HTERT RPE-1 (cell line): ENCODE results near the gene INPP4B.

ENCODE experiments used
- in situ Hi-C: fragments of 300-500 bp; cut with MboI; formaldehyde crosslinking; loops from 4 replicates; pipeline ENCODE4 v1.14.3; 2020; ENCODE audit warnings: low sequenced_read_pairs

The INPP4B gene

DNA sequence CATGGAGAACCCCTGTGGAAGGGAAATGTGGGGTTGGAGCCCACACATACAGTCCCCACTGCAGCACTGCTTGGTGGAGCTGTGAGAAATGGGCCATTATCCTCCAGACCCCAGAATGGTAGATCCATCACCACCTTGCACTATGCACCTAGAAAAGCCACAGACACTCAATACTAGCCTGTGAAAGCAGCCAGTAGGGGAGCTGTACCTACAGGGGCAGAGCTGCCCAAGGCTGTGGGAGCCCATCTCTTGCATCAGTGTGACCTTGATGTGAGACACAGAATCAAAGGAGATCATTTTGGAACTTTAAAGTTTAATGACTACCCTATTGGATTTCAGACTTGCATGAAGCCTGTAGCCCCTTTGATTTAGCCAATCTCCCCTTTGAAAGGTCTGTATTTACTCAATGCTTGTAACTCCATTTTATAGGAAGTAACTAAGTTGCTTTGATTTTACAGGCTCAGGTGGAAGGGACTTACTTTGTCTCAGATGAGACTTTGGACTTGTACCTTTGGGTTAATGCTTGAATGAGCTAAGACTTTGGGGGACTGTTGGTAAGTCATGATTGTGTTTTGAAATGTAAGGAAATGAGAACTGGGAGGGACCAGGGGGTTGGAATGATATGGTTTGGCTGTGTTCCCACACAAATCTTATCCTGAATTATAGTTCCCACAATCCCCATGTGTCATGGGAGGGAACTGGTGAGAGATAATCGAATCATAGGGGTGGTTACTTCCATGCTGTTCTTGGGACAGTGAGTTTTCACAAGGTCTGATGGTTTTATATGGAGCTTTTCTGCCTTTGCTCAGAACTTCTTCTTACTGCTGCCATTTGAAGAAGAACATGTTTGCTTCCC lies 352.6 kb downstream of the INPP4B start:
- in situ Hi-C loops = no loop called here

GRCh38 chr4:142485452-142485851 lies 360.6 kb downstream of the INPP4B start:
- in situ Hi-C loops = no loop called here

DNA sequence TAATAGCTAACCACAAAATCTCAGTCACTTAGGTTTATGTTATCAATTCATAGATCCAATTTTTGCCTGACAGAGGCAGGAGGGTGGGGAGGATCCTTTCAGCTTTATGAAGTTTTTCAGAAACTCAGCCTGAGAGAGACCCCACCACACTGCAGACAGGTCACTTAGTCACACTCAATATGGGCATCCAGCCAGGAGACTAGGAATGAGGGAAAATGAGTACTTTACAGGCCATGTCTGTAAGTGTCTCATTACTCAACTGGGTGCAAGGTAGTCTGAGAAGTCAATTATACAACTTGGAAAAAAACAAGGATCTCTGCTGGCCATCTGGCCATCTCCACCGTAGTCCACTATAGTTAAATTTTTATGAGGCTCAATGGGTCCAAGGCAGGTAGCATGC lies 365.9 kb downstream of the INPP4B start:
- in situ Hi-C loops = no loop called here

GRCh38 chr4:142475663-142476062 lies 370.4 kb downstream of the INPP4B start:
- in situ Hi-C loops = no loop called here

GRCh38 chr4:142474398-142475087 lies 371.6 kb downstream of the INPP4B start:
- in situ Hi-C loops = no loop called here

DNA sequence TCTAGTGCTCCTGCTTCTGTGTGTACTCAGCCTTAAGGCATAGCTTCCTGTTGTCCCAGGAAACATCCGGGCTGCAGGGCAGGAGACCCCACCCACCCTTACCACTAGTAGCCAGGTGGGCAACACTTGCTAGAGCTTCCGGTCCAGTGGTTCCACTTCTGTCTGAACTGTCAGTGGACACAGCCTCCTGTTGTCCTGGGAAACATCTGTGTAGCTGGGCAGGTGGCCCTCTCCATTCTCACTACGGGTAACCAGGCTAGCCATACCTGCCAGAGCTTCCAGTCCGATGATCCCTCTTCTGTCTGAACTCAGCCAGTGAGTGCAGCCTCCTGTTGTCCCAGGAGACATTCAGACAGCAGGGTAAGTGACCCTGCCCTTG lies 372.2 kb downstream of the INPP4B start:
- in situ Hi-C loops = no loop called here

- in situ Hi-C loops = no loop called here
These were observed 372.7 kb downstream of the INPP4B start for GRCh38 chr4:142473218-142473959.

- in situ Hi-C loops = no loop called here
These were observed 379.0 kb downstream of the INPP4B start for GRCh38 chr4:142467088-142467487.

GRCh38 chr4:142465526-142465925 lies 380.6 kb downstream of the INPP4B start:
- in situ Hi-C loops = no loop called here

DNA sequence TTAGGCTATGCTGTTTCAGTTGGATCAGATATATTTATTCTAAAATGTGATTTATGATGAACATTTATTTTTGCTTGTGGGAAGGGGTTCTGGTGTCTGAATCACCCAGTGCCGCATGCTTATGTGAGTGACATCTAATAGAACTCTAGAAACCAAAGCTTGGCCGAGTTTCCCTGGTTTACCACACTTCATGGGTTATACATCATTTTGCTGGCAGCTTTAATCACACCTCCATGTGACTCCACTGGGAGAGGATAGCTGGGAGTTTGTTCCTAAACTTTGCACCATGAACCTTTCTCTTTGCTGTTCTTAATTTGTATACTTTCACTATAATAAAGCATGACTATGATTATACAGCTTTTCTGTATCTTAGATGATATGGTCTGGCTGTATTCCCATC lies 382.9 kb downstream of the INPP4B start:
- in situ Hi-C loops = no loop called here

DNA sequence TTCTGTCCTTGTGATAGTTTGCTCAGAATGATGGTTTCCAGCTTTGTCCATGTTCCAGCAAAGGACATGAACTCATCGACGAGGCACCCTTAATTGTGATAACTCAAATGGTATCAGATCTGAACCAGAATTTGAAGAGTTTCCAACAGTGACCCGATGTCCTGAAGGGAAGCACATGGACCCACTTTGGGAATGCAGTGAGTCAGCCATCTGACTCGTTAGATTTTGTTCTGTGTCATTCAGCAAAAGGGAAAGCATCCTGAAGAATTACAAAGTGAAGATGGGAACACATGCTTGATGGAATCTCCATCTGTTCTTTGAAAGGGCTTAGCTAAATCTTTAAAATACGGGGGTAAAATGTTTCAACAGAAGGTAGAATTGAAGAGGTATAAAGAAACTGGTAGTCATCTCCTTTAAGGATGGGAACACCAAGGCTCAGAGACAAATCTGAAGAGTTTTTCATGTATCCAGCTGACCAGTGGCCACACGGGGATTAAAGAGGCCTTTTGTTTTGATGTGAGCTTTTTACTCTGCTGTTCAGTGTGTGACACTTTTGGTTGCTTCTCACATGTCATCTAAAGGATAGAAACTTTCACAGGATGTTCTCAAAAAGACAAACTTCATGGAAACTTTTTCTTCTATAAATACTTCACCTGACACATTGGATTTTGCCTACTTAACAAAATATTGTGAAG lies 393.8 kb downstream of the INPP4B start:
- in situ Hi-C loops = no loop called here

- in situ Hi-C loops = no loop called here
These were observed 396.2 kb downstream of the INPP4B start for GRCh38 chr4:142449771-142450373.

GRCh38 chr4:142447009-142447408 lies 399.1 kb downstream of the INPP4B start:
- in situ Hi-C loops = no loop called here

DNA sequence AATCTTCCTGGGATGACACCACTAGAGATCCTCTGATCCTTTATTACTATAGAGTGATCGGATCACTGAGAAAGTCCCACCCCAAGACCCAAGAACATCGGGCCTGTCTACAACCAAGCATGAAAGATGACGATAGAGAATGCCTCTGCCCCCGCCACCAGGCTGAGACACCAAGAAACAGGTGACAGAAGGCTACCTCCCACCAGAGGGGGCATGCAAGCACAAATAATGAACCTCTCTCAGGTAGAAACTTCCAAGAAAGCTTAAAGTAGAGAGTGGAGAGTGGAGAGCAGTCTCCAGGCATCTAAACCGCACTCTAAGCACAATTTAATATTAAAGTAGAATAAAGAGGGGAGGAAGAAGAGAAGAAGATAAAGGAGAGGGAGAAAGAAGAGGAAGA lies 402.6 kb downstream of the INPP4B start:
- in situ Hi-C loops = no loop called here

DNA sequence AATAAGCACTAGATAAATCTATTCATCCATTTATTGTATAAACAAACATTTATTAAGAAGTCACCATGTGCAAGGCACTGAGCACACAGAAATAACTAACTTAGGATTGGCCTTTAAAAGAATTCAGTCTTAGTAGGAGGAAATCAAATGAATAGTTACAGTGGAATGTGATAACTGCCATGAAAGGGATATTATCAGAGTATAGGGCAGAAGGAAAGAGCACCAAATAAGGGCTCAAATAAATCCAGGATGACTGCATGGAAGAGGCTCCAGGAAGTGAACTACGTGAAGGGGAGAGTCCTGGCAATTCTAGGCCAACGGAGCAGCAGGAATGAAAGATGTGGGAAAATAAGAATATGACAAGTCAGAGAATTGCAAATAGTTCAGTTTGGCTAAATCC lies 406.0 kb downstream of the INPP4B start:
- in situ Hi-C loops = no loop called here

DNA sequence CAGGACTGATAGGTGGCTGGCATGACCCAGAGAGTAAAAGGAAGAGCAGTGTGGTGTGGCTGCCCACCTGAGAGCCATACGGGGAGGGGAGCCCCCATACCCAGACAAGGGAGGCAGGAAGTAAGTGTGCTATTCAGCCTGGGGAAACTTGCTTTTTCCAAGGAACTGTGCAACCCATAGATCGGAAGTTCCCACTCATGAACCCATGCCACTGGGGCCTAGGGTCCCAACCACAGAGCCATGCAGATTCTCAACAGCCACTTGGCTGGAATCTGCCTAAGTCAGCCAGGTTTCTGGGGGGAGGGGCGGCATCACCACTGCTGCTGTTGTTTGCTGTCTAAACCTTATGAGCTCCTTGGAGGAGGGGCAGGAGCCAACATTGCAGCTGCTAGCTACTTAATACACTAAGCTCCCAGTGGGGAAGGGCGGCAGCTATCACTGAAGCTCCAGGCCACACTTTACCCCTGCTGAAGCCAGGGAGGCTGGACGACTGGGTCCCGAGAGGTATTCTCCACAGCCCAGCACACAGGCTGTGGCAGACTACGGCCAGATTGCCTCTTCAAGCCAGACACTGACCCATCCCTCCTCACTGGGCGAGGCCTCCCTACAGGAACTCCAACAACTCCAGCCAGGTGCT lies 410.4 kb downstream of the INPP4B start:
- in situ Hi-C loops = no loop called here

GRCh38 chr4:142434519-142435224 lies 411.4 kb downstream of the INPP4B start:
- in situ Hi-C loops = no loop called here

GRCh38 chr4:142428715-142429114 lies 417.4 kb downstream of the INPP4B start:
- in situ Hi-C loops = no loop called here

GRCh38 chr4:142427456-142427855 lies 418.6 kb downstream of the INPP4B start:
- in situ Hi-C loops = no loop called here

GRCh38 chr4:142423861-142424260 lies 422.2 kb downstream of the INPP4B start:
- in situ Hi-C loops = no loop called here
